ENCODE results near the gene LCN1. TPM values are rescaled to one million over a fixed set of nuclear protein-coding genes. Genes with fewer than 3 reads are reported as not detected.

Gene LCN1
- not detected in 2 replicates for total RNA-seq

GRCh38 chr9:135520916-135521607 is at the start of gene LCN1:
Gene LCN1, plus strand, starts transcription at chr9:135521440. Its CDS starts 58 bp downstream, at chr9:135521498.

GRCh38 chr9:135479469-135480052 is 41.7 kb upstream of the LCN1 start, which contains the start of gene PPP1R26:
Gene PPP1R26, plus strand, starts transcription at chr9:135479782. Its CDS starts 4,729 bp downstream, at chr9:135484511.

DNA sequence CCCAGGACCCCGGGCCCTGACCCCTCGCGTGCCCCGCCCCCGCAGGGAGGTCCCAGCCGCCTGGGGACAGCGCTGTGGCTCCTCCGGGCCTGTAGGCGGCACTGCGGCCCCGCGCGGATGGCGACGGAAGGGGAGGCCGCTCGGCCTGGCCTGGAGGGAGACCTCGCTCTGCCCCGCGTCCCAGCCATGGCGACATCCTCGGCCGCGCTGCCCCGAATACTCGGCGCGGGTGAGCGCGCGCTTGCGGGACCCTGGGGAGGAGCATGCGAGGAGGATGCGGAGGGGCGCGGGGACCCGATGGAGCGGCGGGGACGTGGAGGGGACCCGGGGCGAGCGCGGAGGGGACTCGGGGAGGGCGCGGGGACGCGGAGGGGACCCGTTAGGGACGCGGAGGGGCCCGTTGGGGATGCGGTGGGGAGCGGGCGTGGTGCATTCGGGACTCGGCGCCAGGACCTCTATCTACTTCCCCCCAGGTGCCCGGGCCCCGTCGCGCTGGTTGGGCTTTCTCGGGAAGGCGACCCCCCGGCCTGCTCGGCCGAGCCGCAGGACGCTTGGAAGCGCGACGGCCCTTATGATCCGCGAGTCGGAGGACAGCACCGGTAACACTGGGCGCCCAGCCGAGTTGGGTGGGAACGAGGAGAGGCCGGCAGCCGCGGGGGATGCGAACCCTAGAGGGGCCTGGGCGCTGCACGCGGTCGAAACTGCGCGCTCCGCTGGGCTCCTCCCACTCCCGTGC is 20.5 kb upstream of the LCN1 start, which contains the start of gene MRPS2:
Gene MRPS2, plus strand, starts transcription at position 158 of the 736 bp plus-strand sequence. Its CDS starts 29 bp downstream, at position 187.

GRCh38 chr9:135545646-135546176 is 24.5 kb downstream of the LCN1 start, which contains the start of gene OBP2A:
Gene OBP2A, plus strand, starts transcription at chr9:135546126. Its CDS starts 55 bp downstream, at chr9:135546181.

GRCh38 chr9:135561391-135562234 is 40.4 kb downstream of the LCN1 start, which contains the start of gene PAEP:
Gene PAEP, plus strand, starts transcription at chr9:135561756.

Other genes starting within 250 kb of the LCN1 start
- 7.6 and 10.6 TPM in 2 replicates for gene PPP1R26, start 41.7 kb upstream of the LCN1 start, total RNA-seq
- 18.1 and 28.1 TPM in 2 replicates for gene MRPS2, start 20.8 kb upstream of the LCN1 start, total RNA-seq
- not detected in 2 replicates for gene OBP2A, start 24.7 kb downstream of the LCN1 start, total RNA-seq
- not detected in 2 replicates for gene PAEP, start 40.3 kb downstream of the LCN1 start, total RNA-seq
- not detected in 2 replicates for gene GLT6D1, start 118.1 kb downstream of the LCN1 start, total RNA-seq
- gene LCN9, start 141.9 kb downstream of the LCN1 start, total RNA-seq = not detected in 2 replicates
- gene SOHLH1, start 178.0 kb downstream of the LCN1 start, total RNA-seq = not detected in 2 replicates
- not detected in 2 replicates for gene KCNT1, start 180.7 kb downstream of the LCN1 start, total RNA-seq